ENCODE results near the gene NRP1. TPM values are rescaled to one million over a fixed set of nuclear protein-coding genes. Genes with fewer than 3 reads are reported as not detected.
A peak's percentile ranks its signal among the peaks of the same experiment; 100 is the strongest.

NRP1 gene
- total RNA-seq, 4 donors from 2014 or later = 20.4 to 29.0 (median 22.1) TPM

GRCh38 chr10:33289776-33290175 lies 44.7 kb downstream of the NRP1 start:
- intact Hi-C loops (cut with DNase I; ENCODE audit: low total_unique reads) (no loop called here), in situ Hi-C loops (cut with MboI; ENCODE audit: low sequenced_read_pairs in 4 of 4) (no loop called here)
- Histone ChIP-seq H3K27ac (peak overlapping the region in 2 of 4 donors; percentile 22 to 53), H3K4me1 (peaks cover 60 to 84% of the 10 kb centered on the region in 2 donors), H3K27me3 (no peaks in the 10 kb centered on the region), H3K36me3 (no peaks in the 10 kb centered on the region), H3K4me3 (no peak overlapping the region), H3K9me3 (no peaks in the 10 kb centered on the region)
- TF ChIP-seq CTCF (IDR thresholded peaks at IDR 0.05 in 4 of 5, conservative IDR thresholded peaks at IDR 0.05 in 1 of 5) (no peak), POLR2A (IDR thresholded peaks at IDR 0.05) (no peak)
- no peak for DNase-seq
- ATAC-seq = no peak

- ATAC-seq (peak in 1 of 2 donors; percentile 20), DNase-seq (no peak)
- intact Hi-C loops (cut with DNase I; ENCODE audit: low total_unique reads) (no loop called here), in situ Hi-C loops (cut with MboI; ENCODE audit: low sequenced_read_pairs in 4 of 4) (no loop called here)
- no peak overlapping the region for H3K4me3 ChIP-seq
- H3K36me3 ChIP-seq = no peaks in the 10 kb centered on the region
- H3K9me3 ChIP-seq = no peaks in the 10 kb centered on the region
- TF ChIP-seq CTCF (IDR thresholded peaks at IDR 0.05 in 4 of 5, conservative IDR thresholded peaks at IDR 0.05 in 1 of 5) = no peak
- no peak for TF ChIP-seq POLR2A (IDR thresholded peaks at IDR 0.05)
- H3K27ac ChIP-seq = peak overlapping the region; percentile 38 to 67 (median 48)
- no peaks in the 10 kb centered on the region for H3K27me3 ChIP-seq
- H3K4me1 ChIP-seq = peaks cover 69 to 88% of the 10 kb centered on the region in 2 donors
Observed at GRCh38 chr10:33288127-33288526, 46.3 kb downstream of the NRP1 start.

- peaks cover 65 to 80% of the 10 kb centered on the region in 2 donors for H3K4me1 ChIP-seq
- no peaks in the 10 kb centered on the region for H3K9me3 ChIP-seq
- DNase-seq (no peak), ATAC-seq (no peak)
- H3K4me3 ChIP-seq = no peak overlapping the region
- intact Hi-C loops (cut with DNase I; ENCODE audit: low total_unique reads) (no loop called here), in situ Hi-C loops (cut with MboI; ENCODE audit: low sequenced_read_pairs in 4 of 4) (no loop called here)
- peak overlapping the region in 2 of 4 donors; percentile 51 to 67 for H3K27ac ChIP-seq
- no peaks in the 10 kb centered on the region for H3K36me3 ChIP-seq
- no peak for TF ChIP-seq CTCF (IDR thresholded peaks at IDR 0.05 in 4 of 5, conservative IDR thresholded peaks at IDR 0.05 in 1 of 5)
- no peak for TF ChIP-seq POLR2A (IDR thresholded peaks at IDR 0.05)
- no peaks in the 10 kb centered on the region for H3K27me3 ChIP-seq
Observed at GRCh38 chr10:33287112-33287511, 47.4 kb downstream of the NRP1 start.

- peak overlapping the region in 2 of 4 donors; percentile 51 to 67 for H3K27ac ChIP-seq
- H3K4me1 ChIP-seq = peaks cover 59 to 72% of the 10 kb centered on the region in 2 donors
- H3K4me3 ChIP-seq = no peak overlapping the region
- no peak for TF ChIP-seq CTCF (IDR thresholded peaks at IDR 0.05 in 4 of 5, conservative IDR thresholded peaks at IDR 0.05 in 1 of 5)
- no peak for TF ChIP-seq POLR2A (IDR thresholded peaks at IDR 0.05)
- no peaks in the 10 kb centered on the region for H3K36me3 ChIP-seq
- intact Hi-C loops (cut with DNase I; ENCODE audit: low total_unique reads) = no loop called here
- no peak for ATAC-seq
- H3K27me3 ChIP-seq = no peaks in the 10 kb centered on the region
- H3K9me3 ChIP-seq = no peaks in the 10 kb centered on the region
- in situ Hi-C loops (cut with MboI; ENCODE audit: low sequenced_read_pairs in 4 of 4) = no loop called here
- no peak for DNase-seq
Observed at GRCh38 chr10:33286157-33286934, 48.1 kb downstream of the NRP1 start.
